Stimulated activated CD8-positive, alpha-beta memory T cell treated with anti-CD3 and anti-CD28 coated beads, Interleukin-7, amount 100 ng/mL, for 48 hours (primary cell): ENCODE measurements around the gene CDKN2B-AS1.
A peak's percentile ranks its signal among the peaks of the same experiment; 100 is the strongest.

Experiments used
- DNase-seq, 2 donors: peaks; one replicate each; pipeline ENCODE4 v3.0.0-alpha.2; 2020; ENCODE audit warnings: low read depth in 1 of 2; ENCODE audit errors: extremely low read depth in 1 of 2

Gene CDKN2B-AS1

GRCh38 chr9:22078081-22078480 is 83.5 kb downstream of the CDKN2B-AS1 start:
- DNase-seq = no peak

GRCh38 chr9:22079873-22080341 is 85.3 kb downstream of the CDKN2B-AS1 start:
- DNase-seq = peak; percentile 6 to 63

DNA sequence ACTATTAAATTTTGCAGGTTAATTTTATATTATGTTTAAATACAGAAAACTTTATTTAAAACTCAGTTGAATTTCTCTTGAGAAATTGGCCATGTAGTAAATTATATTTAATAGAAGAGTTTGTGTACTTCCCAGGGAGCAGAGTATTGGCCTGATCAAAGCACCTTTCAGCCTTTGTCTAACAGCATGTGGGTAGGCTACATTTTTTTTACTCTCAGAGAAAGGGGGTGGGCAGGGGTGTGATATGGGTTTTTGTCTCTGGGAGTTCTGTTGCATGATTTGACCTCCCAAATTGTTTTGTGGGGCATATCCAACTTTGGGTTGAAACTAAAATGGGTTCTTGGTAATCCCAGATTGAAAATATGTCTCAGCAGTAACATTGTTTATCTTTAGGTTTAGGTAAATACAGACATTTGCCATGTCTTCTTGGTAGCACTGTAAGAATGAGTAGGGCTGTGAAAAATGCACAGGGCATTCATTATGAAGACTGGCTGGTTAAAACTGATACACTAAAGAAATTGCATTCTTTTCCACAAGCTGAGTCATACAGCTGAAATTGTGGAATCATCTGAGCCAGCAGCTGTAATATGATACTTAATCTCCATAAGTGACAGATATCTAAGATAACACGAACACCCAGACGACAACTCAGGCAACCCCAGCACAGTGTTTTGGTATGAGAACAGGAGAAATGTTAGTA is 89.9 kb downstream of the CDKN2B-AS1 start:
- DNase-seq = no peak

DNA sequence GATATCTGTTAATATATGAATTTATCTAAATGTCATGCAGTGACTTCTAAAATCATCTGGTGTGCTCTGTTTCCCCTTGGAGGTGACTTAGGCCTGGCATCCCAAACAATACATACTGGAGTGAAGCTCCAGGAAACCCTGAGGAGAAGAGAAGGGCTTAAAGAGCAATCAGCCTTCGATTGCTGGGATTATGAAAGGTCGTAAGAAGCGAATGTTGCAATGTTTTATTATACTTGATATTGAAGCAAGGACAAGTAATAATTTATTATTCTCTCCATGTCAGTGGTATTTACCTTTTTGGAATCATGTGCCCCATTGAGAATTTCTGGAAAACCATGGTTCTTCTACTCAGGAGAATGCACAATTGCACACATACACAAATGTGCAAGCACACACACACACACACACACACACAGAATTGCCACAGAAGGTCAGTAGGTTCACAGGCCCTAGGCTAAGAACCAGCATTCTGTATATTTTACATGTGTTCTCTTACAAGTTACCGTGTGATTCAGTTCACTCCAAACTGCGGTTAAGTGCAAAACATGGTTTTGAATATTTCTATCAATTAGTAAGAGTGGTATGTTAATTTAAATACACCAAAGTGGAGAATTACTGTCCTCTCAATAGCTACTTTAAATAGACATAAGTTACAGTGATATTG is 93.6 kb downstream of the CDKN2B-AS1 start:
- no peak for DNase-seq

GRCh38 chr9:22088717-22089061 is 94.1 kb downstream of the CDKN2B-AS1 start:
- DNase-seq = no peak

DNA sequence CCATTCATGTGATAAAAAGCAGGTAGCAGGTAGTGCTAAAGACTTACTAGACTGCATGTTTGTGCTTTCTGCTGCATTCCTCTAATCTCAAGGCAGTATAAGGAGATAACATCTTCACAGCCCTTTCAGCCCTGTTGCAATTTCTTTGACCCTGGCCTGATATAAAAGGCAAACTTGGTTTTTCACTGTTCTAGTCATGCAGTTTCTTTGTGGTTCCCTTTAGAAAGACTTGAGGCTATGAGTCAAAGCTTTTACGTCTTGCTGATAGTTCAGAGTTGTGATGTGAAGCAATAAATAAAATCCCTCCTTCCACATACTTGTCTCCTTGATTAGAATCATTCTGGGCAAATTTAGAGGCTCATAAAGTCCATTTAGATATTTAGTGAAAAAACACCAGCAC is 103.1 kb downstream of the CDKN2B-AS1 start:
- DNase-seq = no peak

DNA sequence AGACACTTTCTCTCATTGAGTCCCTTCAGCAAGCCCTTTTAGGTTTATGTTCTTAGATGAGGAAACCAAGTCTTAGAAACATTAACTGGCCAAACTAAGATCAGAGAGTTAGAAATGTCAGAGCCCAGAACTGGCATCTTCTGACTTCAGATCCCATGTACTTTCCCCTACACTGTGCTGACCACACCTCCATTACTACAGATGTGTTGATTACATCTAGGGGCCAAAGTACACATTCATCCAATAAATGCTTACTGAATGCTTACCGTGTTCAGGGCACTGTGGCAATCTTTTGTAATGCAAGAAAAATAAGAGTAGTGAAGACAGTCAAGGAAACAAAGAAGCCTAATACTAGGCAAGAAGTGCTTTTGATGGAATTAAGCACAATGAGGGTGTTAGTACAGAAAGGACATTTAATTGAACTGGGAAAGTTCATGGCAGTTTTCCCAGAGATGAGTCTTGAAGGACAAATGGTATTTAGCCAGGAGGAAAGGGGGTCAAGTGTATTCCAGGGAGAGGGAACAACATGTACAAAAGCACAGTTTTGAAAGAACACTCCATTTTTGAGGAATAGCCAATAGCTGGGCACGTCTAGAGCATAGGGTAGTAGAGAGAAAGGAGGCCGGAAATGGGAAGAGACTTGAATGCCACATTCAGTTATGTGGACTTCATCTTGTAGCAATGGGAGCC is 104.2 kb downstream of the CDKN2B-AS1 start:
- no peak for DNase-seq

- no peak for DNase-seq
Observed at GRCh38 chr9:22100626-22101025, 106.0 kb downstream of the CDKN2B-AS1 start.

GRCh38 chr9:22102146-22103053 is 107.8 kb downstream of the CDKN2B-AS1 start:
- DNase-seq = no peak

GRCh38 chr9:22103685-22104575 is 109.3 kb downstream of the CDKN2B-AS1 start:
- DNase-seq = no peak

DNA sequence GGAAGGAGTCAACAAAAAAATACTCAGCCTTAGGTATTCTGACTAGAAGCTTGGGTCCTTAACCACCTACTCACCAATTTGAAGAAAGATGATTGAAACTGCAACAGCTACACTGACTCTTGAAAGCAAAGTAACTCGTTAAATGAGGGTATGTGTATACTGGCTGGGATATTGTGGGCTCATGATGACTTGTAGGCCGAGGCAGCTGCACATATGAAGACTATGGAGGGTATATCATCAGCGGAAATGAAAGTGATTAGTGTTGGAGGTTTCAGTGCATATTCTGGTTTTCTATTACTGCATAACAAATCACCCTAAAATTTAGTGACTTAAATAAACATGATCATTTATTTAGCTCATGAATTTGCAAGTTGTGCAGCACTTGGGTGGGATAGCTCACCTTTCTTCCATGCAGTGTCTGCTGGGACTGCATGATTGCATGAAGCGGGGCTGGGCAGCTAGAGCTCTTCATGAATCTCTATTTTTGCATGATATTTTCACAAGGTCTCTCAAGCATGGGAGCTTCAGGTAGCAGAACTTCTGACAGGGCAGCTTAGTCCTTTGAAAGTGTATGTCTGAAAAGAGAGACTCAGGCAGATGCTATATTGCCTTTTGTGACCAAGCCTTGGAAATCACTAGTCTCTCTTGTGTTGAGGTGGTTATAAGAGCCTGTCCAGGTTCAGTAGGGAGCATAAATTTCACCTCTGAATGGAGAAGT is 110.6 kb downstream of the CDKN2B-AS1 start:
- no peak for DNase-seq

DNA sequence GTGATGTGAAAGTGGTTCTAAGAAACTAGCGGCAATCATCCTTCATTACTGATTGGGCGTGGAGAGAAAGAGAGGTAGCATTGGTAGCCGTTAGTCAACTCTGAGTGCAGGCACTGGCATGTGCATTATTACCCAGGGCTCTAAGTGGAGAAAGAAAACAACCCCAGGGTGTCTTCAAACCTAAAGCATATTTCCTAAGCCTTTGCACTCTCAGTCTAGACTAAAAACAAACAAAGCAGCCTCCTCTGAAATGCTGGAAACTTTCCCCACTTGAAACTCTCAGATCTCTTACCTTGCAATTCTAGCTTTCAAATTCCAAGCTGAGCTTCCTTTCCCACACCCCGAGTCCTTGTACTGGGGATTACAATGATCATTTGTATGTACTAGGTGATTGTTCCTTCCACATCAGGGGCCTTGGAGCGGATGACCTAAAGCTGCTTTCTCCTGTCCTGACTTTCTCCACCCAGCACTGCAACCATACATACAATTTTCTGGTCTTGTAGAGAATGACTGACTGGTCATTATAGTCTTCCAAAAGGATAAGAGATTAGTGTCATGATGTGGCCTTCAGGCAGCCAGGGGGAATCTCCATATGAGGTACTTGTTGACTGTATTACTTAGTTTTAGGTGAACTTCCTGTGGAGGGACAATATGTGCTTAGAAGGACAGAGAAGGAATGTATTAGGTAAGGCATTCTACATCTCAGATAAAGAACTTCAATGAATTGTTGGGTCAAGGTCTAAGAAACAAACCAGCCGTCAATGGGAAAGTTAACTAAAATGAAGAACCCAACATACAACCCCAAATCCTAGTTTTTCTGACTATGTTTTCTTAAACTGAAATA is 112.8 kb downstream of the CDKN2B-AS1 start:
- no peak for DNase-seq

DNA sequence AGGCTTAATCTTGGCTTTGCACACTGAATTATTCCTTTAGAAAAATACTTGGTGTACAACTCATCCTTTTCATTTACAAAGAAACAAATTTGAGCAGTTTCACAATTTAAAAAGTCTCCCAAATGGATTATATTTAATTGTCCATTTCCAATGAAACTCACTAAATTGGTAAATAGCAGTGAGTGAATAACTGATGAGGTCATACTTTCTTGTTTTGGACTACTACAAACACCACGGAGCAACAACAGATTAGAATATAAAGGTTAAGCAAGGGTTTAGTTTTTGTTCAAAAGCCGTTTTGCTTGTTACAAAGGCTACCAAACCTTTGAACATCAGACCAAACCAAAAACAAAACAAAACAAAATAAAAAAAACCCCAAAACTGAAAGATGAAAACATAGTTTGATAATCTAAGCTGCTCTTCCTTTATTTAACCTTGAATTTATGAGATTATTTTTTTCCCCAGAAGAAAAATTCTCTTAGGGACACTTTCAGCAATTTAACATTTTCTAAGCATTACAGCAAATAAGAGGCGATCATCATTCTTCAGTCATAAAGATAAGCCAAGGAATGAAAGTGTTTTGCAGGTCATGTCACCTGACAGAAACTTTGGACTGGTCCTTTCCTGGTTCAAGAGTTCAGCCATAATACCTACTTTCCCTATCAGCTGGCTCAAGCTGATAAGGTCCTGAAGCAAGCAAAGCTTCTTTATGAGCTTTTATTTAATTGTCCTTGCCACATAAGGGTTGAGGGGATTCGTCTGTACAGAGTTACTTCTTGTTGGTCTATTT is 114.2 kb downstream of the CDKN2B-AS1 start:
- DNase-seq = no peak

DNA sequence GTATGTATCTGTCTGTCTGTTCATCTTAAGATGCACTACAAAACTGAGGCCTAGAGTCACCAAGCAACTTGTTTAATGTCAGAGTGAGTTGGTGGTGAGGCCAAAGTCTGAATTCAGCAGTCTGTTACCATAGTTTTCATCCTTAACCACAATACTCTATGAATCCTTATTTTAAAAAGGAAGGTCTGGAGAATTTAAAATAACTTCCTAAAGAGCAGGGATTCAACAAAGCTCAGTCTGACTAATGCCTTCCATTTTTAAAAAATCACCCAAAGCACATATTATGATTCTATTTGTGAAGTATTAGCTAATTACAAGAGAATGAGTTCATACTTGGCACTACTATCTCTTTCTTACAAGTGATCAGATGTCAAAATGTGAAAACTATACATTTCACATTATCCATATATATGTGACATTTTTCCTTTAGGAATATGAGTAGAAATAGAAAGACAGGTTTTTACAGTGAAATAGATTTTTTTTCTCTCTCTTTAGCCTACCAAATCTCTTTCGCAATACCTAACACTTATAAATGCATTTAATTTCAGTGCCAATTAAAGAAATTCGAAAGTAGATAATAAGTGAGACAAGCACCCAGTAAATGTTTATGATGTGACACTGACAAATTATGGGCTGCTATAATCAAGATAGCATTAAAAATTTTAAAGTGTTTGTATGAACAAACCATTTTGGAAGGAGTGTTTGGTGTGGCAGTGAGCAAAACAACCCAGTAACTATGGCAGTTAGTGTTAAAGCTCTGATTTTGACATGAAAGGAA is 116.8 kb downstream of the CDKN2B-AS1 start:
- no peak for DNase-seq

DNA sequence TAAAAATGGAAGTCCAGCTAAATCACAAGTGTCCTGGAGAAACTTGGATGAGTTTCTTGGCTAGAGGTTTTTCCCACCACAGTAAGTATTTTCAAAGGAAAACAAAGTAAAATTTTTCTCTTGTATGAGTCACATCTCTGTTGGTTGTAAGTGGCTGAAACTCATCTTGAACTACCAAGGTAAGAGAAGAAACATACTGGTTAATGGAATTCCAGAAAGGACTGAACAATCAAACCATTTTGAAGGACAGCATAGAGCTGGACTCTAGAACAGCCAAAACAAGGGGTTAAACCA is 117.3 kb downstream of the CDKN2B-AS1 start:
- no peak for DNase-seq

GRCh38 chr9:22112870-22113821 is 118.6 kb downstream of the CDKN2B-AS1 start:
- DNase-seq = no peak
